Activated naive CD8-positive, alpha-beta T cell treated with anti-CD3 and anti-CD28 coated beads for 36 hours (primary cell): ENCODE measurements around the gene THAP9. TPM values are rescaled to one million over a fixed set of nuclear protein-coding genes. Genes with fewer than 3 reads are reported as not detected.

Experiments
- DNase-seq: peaks from one replicate; pipeline ENCODE4 v3.0.0; 2021
- H3K27ac Mint-ChIP-seq: one replicate; pipeline ENCODE4 v1.8.0; 2022; ENCODE audit warnings: mild to moderate bottlenecking, moderate library complexity, mixed read lengths
- H3K27me3 Mint-ChIP-seq: one replicate; pipeline ENCODE4 v1.8.0; 2022; ENCODE audit warnings: mild to moderate bottlenecking, mixed read lengths
- H3K36me3 Mint-ChIP-seq: one replicate; pipeline ENCODE4 v1.8.0; 2021; ENCODE audit warnings: mild to moderate bottlenecking, mixed read lengths
- H3K4me1 Mint-ChIP-seq: one replicate; pipeline ENCODE4 v1.8.0; 2021; ENCODE audit warnings: mixed read lengths
- H3K4me3 Mint-ChIP-seq: one replicate; pipeline ENCODE4 v1.8.0; 2022; ENCODE audit warnings: mild to moderate bottlenecking, moderate library complexity, mixed read lengths
- H3K9me3 Mint-ChIP-seq: one replicate; pipeline ENCODE4 v1.8.0; 2022; ENCODE audit warnings: mixed read lengths
- total RNA-seq, 2 experiments: library from RNA; stranded (reverse); gene quantifications; one replicate each; pipeline ENCODE4 v1.2.3, GENCODE V29; 2021

THAP9 gene
- total RNA-seq, 2 experiments from 2014 or later = 3.8 to 4.9 TPM

DNA sequence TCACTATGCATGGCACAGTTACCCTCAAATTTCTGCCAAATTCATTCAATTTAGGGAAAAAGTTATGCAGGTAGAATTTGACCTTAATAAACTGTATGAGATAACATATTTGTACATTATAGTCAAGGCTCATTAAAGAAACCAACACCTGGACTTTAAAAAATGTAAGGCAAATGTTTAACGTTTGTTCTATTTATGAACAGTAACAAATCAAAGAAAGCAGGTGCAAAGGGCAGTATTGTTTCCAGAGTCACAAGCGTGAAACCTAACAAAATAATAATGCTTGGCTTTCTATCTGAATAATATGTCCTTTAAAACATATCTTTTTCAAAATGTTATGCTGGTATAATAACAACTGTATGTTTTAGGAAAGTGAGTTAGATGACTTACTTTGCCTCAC is 68.9 kb downstream of the THAP9 start:
- Mint-ChIP-seq H3K4me3 (no peak overlapping the region), H3K27me3 (no peaks in the 10 kb centered on the region), H3K36me3 (peaks cover 41% of the 10 kb centered on the region), H3K27ac (no peak overlapping the region), H3K9me3 (no peaks in the 10 kb centered on the region), H3K4me1 (peaks cover 3% of the 10 kb centered on the region)
- DNase-seq = no peak

Other genes with a start within 250 kb of the THAP9 start
- 1 to 10 TPM; 3.8 to 4.0 TPM for gene SCD5, start 101.9 kb upstream of the THAP9 start, total RNA-seq
- gene SEC31A, start 9.6 kb upstream of the THAP9 start, total RNA-seq = 10 to 100 TPM; 78.8 to 88.3 TPM
- gene LIN54, start 110.1 kb downstream of the THAP9 start, total RNA-seq = 10 to 100 TPM; 22.7 TPM
- 10 to 100 TPM; 42.6 to 43.9 TPM for gene COPS4, start 134.4 kb downstream of the THAP9 start, total RNA-seq
- gene PLAC8, start 214.0 kb downstream of the THAP9 start, total RNA-seq = 100 to 1,000 TPM; 132 to 140 TPM